ENCODE data around the gene RHCG. TPM values are rescaled to one million over a fixed set of nuclear protein-coding genes. Genes with fewer than 3 reads are reported as not detected.

RHCG gene
- total RNA-seq, 1 donor: not detected

GRCh38 chr15:89426500-89426899 is 69.9 kb downstream of the RHCG start:
- no peak overlapping the region for H2AFZ ChIP-seq (ENCODE audit: low read length)
- H3K27ac ChIP-seq (ENCODE audit: low read depth, low read length): no peak overlapping the region
- TF ChIP-seq CTCF (IDR thresholded peaks at IDR 0.05; ENCODE audit: extremely low read depth, low read depth, low read length): no peak
- H3K79me2 ChIP-seq (ENCODE audit: insufficient read depth, low read length): no peaks in the 10 kb centered on the region
- no peaks in the 10 kb centered on the region for H3K9me3 ChIP-seq (ENCODE audit: low read depth, low read length)
- no peak overlapping the region for H3K4me2 ChIP-seq (ENCODE audit: insufficient read depth, low read length)
- H3K4me1 ChIP-seq (ENCODE audit: insufficient read depth, low read length): peaks cover 9% of the 10 kb centered on the region
- H3K27me3 ChIP-seq (ENCODE audit: insufficient read depth, low read length): peaks cover 71% of the 10 kb centered on the region
- peaks cover 2% of the 10 kb centered on the region for H4K20me1 ChIP-seq (ENCODE audit: insufficient read depth, low read length)
- H3K36me3 ChIP-seq (ENCODE audit: insufficient read depth, low read length): no peaks in the 10 kb centered on the region
- no peak overlapping the region for H3K4me3 ChIP-seq (ENCODE audit: insufficient read depth, low read length)
- DNase-seq (ENCODE audit: insufficient read length, low spot score, missing footprints): no peak

- no peak overlapping the region for H2AFZ ChIP-seq (ENCODE audit: low read length)
- TF ChIP-seq CTCF (IDR thresholded peaks at IDR 0.05; ENCODE audit: extremely low read depth, low read depth, low read length): no peak
- H3K79me2 ChIP-seq (ENCODE audit: insufficient read depth, low read length): no peaks in the 10 kb centered on the region
- no peak overlapping the region for H3K4me3 ChIP-seq (ENCODE audit: insufficient read depth, low read length)
- no peaks in the 10 kb centered on the region for H3K36me3 ChIP-seq (ENCODE audit: insufficient read depth, low read length)
- no peak overlapping the region for H3K4me2 ChIP-seq (ENCODE audit: insufficient read depth, low read length)
- no peak for DNase-seq (ENCODE audit: insufficient read length, low spot score, missing footprints)
- no peaks in the 10 kb centered on the region for H3K9me3 ChIP-seq (ENCODE audit: low read depth, low read length)
- H3K4me1 ChIP-seq (ENCODE audit: insufficient read depth, low read length): no peaks in the 10 kb centered on the region
- peaks cover 7% of the 10 kb centered on the region for H4K20me1 ChIP-seq (ENCODE audit: insufficient read depth, low read length)
- H3K27me3 ChIP-seq (ENCODE audit: insufficient read depth, low read length): peaks cover 73% of the 10 kb centered on the region
- H3K27ac ChIP-seq (ENCODE audit: low read depth, low read length): no peak overlapping the region
Observed at GRCh38 chr15:89423981-89424380, 72.4 kb downstream of the RHCG start.

Other genes with a start within 250 kb of the RHCG start
- 50.7 and 61.2 TPM in 2 replicates for gene POLG, start 161.8 kb downstream of the RHCG start, total RNA-seq
- 0.72 and 0.88 TPM in 2 replicates for gene TICRR, start 78.9 kb upstream of the RHCG start, total RNA-seq
- gene KIF7, start 158.9 kb upstream of the RHCG start, total RNA-seq: 10.6 and 12.3 TPM in 2 replicates
- under 0.01 TPM in 1 of 2 replicates, not detected in the other for gene PLIN1, start 182.8 kb upstream of the RHCG start, total RNA-seq
- 4.0 and 5.0 TPM in 2 replicates for gene PEX11A, start 194.2 kb upstream of the RHCG start, total RNA-seq
- gene WDR93, start 194.2 kb upstream of the RHCG start, total RNA-seq: under 0.01 and 0.36 TPM in 2 replicates

Measured in osteoblast (primary cell).